ENCODE measurements around the gene ZNF281.
A peak's percentile ranks its signal among the peaks of the same experiment; 100 is the strongest.

Gene ZNF281

DNA sequence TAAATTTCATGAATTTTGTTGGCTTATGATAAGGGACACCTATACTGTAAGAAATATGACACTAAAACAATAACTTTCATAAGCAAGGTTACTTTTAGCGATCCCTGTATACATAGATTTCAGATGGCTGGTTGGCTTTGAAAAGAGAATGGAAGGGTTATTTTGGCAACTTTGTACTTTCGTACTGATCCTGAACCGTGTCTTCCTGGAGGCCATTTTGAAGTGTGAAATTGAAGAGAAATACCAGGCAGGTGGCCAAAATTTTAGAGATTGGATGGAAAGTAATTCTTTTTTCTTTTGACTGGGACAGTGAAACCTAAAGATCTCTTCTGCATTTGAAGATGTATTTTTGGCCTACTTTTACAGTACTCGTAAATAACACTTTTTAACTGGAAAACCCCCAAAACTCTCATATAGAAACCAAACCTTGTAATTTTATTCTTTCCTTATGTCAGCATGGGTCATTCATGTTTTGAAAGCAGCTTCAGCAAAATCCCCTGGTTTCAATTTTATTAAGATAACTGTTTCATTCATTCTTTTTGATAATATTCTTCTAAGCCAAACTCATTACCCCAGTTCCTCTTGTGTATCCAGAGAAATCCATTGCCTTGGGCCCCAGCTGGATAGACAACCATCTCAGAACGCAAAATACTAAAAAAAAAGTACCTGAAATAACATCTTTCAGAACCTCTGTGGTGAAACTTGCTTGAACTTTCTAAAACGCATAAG is 38.4 kb upstream of the ZNF281 start:
- ChIA-PET POLR2A (no interaction called here), CTCF (interaction anchor here (0.7 to 0.8 kb wide), 2 partner anchors 8 to 13 kb away, joined by 3 to 4 read pairs; no protein-coding TSS in a partner anchor)
- Histone ChIP-seq H3K36me3 (ENCODE audit: control insufficient read depth in 2 of 2, insufficient read depth in 1 of 2, low read length in 2 of 2) (no peaks in the 10 kb centered on the region), H3K27ac (ENCODE audit: extremely low read depth, low read depth, low read length) (no peak overlapping the region), H3K4me1 (ENCODE audit: control insufficient read depth, insufficient read depth, low read length) (peaks cover 11% of the 10 kb centered on the region), H3K9me3 (ENCODE audit: control insufficient read depth, insufficient read depth, low read depth, low read length) (no peaks in the 10 kb centered on the region), H3K4me3 (ENCODE audit: low read depth, low read length) (no peak overlapping the region)
- TF ChIP-seq ZSCAN16 (tag by site-specific recombination; IDR thresholded peaks at IDR 0.05) = no peak
- TF ChIP-seq ZBTB44 (tag by site-specific recombination; IDR thresholded peaks at IDR 0.05) = no peak
- no peak for TF ChIP-seq ZNF670 (tag by site-specific recombination; IDR thresholded peaks at IDR 0.05; ENCODE audit: low read depth)
- no peak for TF ChIP-seq ZNF521 (tag by site-specific recombination; IDR thresholded peaks at IDR 0.05)
- no peak for TF ChIP-seq PATZ1 (tag by site-specific recombination; IDR thresholded peaks at IDR 0.05)
- TF ChIP-seq, protein P1, sequence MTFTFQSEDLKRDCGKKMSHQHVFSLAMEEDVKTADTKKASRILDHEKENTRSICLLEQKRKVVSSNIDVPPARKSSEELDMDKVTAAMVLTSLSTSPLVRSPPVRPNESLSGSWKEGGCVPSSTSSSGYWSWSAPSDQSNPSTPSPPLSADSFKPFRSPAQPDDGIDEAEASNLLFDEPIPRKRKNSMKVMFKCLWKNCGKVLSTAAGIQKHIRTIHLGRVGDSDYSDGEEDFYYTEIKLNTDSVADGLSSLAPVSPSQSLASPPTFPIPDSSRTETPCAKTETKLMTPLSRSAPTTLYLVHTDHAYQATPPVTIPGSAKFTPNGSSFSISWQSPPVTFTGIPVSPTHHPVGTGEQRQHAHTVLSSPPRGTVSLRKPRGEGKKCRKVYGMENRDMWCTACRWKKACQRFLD (tag by site-specific recombination; IDR thresholded peaks at IDR 0.05) = no peak
- no peak for TF ChIP-seq ZNF600 (tag by site-specific recombination; IDR thresholded peaks at IDR 0.05)
- no peak for TF ChIP-seq ZNF677 (tag by site-specific recombination; IDR thresholded peaks at IDR 0.05)

DNA sequence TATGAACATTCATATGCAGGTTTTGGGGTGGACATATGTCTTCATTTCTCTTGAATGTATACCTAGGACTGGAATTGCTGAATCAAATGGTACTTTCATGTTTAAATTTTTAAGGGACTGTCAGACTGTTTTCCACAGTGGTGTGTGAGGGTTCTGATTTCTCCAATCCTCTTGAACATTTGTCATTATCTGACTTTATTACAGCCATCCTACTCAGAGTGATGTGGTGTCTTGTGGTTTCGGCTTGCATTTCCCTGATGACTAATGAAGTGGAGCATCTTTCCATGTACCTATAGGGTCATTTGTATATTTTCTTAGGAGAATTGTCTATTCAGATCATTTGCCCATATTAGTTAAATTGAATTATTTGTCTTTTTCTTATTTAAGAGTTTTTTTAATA is 35.4 kb upstream of the ZNF281 start:
- peaks cover 7% of the 10 kb centered on the region for H3K4me1 ChIP-seq (ENCODE audit: control insufficient read depth, insufficient read depth, low read length)
- ChIA-PET CTCF (interaction anchor here (0.6 kb wide), 1 partner anchor 309 kb away, joined by 6 read pairs; no protein-coding TSS in a partner anchor), POLR2A (no interaction called here)
- no peak overlapping the region for H3K27ac ChIP-seq (ENCODE audit: extremely low read depth, low read depth, low read length)
- H3K4me3 ChIP-seq (ENCODE audit: low read depth, low read length) = no peak overlapping the region
- H3K36me3 ChIP-seq (ENCODE audit: control insufficient read depth in 2 of 2, insufficient read depth in 1 of 2, low read length in 2 of 2) = no peaks in the 10 kb centered on the region
- H3K9me3 ChIP-seq (ENCODE audit: control insufficient read depth, insufficient read depth, low read depth, low read length) = no peaks in the 10 kb centered on the region
- TF ChIP-seq ZIC2 (tag by site-specific recombination; IDR thresholded peaks at IDR 0.05) = no peak
- TF ChIP-seq ZNF23 (tag by site-specific recombination; IDR thresholded peaks at IDR 0.05; ENCODE audit: borderline replicate concordance) = no peak

GRCh38 chr1:200444478-200444877 is 34.6 kb upstream of the ZNF281 start:
- TF ChIP-seq SCRT2 (tag by site-specific recombination; IDR thresholded peaks at IDR 0.05) = peak; percentile 88
- peak; percentile 87 for TF ChIP-seq SCRT1 (tag by site-specific recombination; IDR thresholded peaks at IDR 0.05; ENCODE audit: borderline replicate concordance)
- TF ChIP-seq ZSCAN30 (tag by site-specific recombination; IDR thresholded peaks at IDR 0.05) = no peak
- ChIA-PET CTCF (interaction anchor here (0.6 kb wide), 1 partner anchor 94 kb away, joined by 3 read pairs; no protein-coding TSS in a partner anchor), POLR2A (no interaction called here)
- H3K4me1 ChIP-seq (ENCODE audit: control insufficient read depth, insufficient read depth, low read length) = peaks cover 7% of the 10 kb centered on the region
- no peaks in the 10 kb centered on the region for H3K9me3 ChIP-seq (ENCODE audit: control insufficient read depth, insufficient read depth, low read depth, low read length)
- no peak overlapping the region for H3K4me3 ChIP-seq (ENCODE audit: low read depth, low read length)
- no peak overlapping the region for H3K27ac ChIP-seq (ENCODE audit: extremely low read depth, low read depth, low read length)
- no peaks in the 10 kb centered on the region for H3K36me3 ChIP-seq (ENCODE audit: control insufficient read depth in 2 of 2, insufficient read depth in 1 of 2, low read length in 2 of 2)
